Spinal cord (tissue), 4 donors: Measurements from ENCODE around the gene TMTC2. TPM values are rescaled to one million over a fixed set of nuclear protein-coding genes. Genes with fewer than 3 reads are reported as not detected.

ENCODE experiments used
- polyA plus RNA-seq, 2 donors: library from polyadenylated mRNA; unstranded; fragments of 120-200 nt; gene quantifications; one replicate each; pipeline ENCODE4 v1.2.1, GENCODE V29; 2013; ENCODE audit not compliant: insufficient read length in 2 of 2
- small RNA-seq: library from RNA; depleted of rRNA; stranded (forward); fragments of <200 nt; gene quantifications from one replicate; pipeline ENCODE3, GENCODE V24; 2014; ENCODE audit warnings: low replicate concordance
- total RNA-seq, 2 donors: library from RNA; depleted of rRNA in 1 of 2; stranded (reverse); fragments of 120-200 nt in 1 of 2; fragments of >200 nt in 1 of 2; gene quantifications; one replicate each; pipeline versions ENCODE4 v1.2.3 to v1.2.4, GENCODE V29; 2013 to 2014

TMTC2 gene
- total and polyA plus RNA-seq, 4 donors = 21.1 to 37.1 (median 27.7) TPM

Small RNA genes lying within 50 kb of the gene (small RNA-seq; reads per million reads assigned to genes)
- gene RNU6-977P = not detected
